ENCODE data around the gene CORO2B.

DNA sequence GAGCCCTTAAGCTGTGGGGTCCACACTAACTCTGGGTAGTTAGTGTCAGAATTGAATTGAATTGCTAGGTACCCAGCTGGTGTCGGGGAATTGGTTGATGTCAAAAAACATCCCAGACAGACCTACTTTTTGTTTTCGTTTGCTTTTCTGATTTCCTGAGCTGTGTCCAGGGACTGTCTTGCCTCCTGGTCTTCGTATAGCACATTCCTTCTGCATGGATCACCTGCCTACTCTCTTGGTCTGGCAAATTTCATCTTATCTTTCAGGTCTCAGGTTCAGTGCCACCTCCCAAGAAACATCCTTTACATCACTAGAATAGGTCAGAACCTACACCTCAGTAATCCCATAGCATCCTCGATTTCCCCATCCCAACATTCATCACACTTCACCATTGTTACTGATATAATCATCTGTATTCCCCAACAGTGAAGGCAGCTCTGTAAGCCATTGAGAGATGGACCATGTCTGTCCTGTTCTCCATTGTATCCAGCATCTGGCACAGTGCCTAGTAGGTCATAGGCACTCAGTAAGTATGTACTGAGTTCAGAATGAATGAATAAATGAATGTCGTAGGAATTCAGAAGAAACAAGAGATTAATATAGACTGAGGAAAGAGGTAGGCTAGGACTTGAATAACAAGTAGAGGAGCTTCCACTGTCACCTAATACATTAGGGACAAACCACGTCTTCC lies 160.7 kb downstream of the CORO2B start:
- TF ChIP-seq, protein P1, sequence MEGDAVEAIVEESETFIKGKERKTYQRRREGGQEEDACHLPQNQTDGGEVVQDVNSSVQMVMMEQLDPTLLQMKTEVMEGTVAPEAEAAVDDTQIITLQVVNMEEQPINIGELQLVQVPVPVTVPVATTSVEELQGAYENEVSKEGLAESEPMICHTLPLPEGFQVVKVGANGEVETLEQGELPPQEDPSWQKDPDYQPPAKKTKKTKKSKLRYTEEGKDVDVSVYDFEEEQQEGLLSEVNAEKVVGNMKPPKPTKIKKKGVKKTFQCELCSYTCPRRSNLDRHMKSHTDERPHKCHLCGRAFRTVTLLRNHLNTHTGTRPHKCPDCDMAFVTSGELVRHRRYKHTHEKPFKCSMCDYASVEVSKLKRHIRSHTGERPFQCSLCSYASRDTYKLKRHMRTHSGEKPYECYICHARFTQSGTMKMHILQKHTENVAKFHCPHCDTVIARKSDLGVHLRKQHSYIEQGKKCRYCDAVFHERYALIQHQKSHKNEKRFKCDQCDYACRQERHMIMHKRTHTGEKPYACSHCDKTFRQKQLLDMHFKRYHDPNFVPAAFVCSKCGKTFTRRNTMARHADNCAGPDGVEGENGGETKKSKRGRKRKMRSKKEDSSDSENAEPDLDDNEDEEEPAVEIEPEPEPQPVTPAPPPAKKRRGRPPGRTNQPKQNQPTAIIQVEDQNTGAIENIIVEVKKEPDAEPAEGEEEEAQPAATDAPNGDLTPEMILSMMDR (IDR thresholded peaks at IDR 0.05 in 2 of 3, conservative IDR thresholded peaks at IDR 0.05 in 1 of 3; ENCODE audit: insufficient read depth in 2 of 3, low read depth in 1 of 3, low read length in 3 of 3), result no peak
- TF ChIP-seq, protein P2, sequence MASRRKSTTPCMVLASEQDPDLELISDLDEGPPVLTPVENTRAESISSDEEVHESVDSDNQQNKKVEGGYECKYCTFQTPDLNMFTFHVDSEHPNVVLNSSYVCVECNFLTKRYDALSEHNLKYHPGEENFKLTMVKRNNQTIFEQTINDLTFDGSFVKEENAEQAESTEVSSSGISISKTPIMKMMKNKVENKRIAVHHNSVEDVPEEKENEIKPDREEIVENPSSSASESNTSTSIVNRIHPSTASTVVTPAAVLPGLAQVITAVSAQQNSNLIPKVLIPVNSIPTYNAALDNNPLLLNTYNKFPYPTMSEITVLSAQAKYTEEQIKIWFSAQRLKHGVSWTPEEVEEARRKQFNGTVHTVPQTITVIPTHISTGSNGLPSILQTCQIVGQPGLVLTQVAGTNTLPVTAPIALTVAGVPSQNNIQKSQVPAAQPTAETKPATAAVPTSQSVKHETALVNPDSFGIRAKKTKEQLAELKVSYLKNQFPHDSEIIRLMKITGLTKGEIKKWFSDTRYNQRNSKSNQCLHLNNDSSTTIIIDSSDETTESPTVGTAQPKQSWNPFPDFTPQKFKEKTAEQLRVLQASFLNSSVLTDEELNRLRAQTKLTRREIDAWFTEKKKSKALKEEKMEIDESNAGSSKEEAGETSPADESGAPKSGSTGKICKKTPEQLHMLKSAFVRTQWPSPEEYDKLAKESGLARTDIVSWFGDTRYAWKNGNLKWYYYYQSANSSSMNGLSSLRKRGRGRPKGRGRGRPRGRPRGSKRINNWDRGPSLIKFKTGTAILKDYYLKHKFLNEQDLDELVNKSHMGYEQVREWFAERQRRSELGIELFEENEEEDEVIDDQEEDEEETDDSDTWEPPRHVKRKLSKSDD (conservative IDR thresholded peaks at IDR 0.05; ENCODE audit: low read length), result no peak
- no peak for TF ChIP-seq PHTF2 (CRISPR knock-in tag; IDR thresholded peaks at IDR 0.05)

All from K562 (cell line).